ENCODE results near the gene SCAMP5.

Gene SCAMP5

GRCh38 chr15:75037685-75038084, 42.3 kb downstream of the SCAMP5 start:
- TF ChIP-seq GATA2 (IDR thresholded peaks at IDR 0.05; ENCODE audit: low read depth, low read length) (no peak), GATA3 (IDR thresholded peaks at IDR 0.05; ENCODE audit: low read depth, low read length) (no peak)

GRCh38 chr15:75038231-75038630, 42.9 kb downstream of the SCAMP5 start:
- TF ChIP-seq GATA2 (IDR thresholded peaks at IDR 0.05; ENCODE audit: low read depth, low read length) (no peak), GATA3 (IDR thresholded peaks at IDR 0.05; ENCODE audit: low read depth, low read length) (no peak)

GRCh38 chr15:75042730-75043508, 47.6 kb downstream of the SCAMP5 start:
- TF ChIP-seq GATA3 (IDR thresholded peaks at IDR 0.05; ENCODE audit: low read depth, low read length) (no peak), GATA2 (IDR thresholded peaks at IDR 0.05; ENCODE audit: low read depth, low read length) (no peak)

GRCh38 chr15:75043509-75044257, 48.3 kb downstream of the SCAMP5 start:
- TF ChIP-seq GATA2 (IDR thresholded peaks at IDR 0.05; ENCODE audit: low read depth, low read length) = no peak
- TF ChIP-seq GATA3 (IDR thresholded peaks at IDR 0.05; ENCODE audit: low read depth, low read length) = no peak

- TF ChIP-seq GATA2 (IDR thresholded peaks at IDR 0.05; ENCODE audit: low read depth, low read length) = no peak
- no peak for TF ChIP-seq GATA3 (IDR thresholded peaks at IDR 0.05; ENCODE audit: low read depth, low read length)
Measured at GRCh38 chr15:75044258-75044878, 49.0 kb downstream of the SCAMP5 start.

- TF ChIP-seq GATA3 (IDR thresholded peaks at IDR 0.05; ENCODE audit: low read depth, low read length) (no peak), GATA2 (IDR thresholded peaks at IDR 0.05; ENCODE audit: low read depth, low read length) (no peak)
Measured at GRCh38 chr15:75045332-75046015, 50.1 kb downstream of the SCAMP5 start.

- TF ChIP-seq GATA2 (IDR thresholded peaks at IDR 0.05; ENCODE audit: low read depth, low read length) = no peak
- no peak for TF ChIP-seq GATA3 (IDR thresholded peaks at IDR 0.05; ENCODE audit: low read depth, low read length)
Measured at GRCh38 chr15:75048394-75048793, 53.0 kb downstream of the SCAMP5 start.

- TF ChIP-seq GATA2 (IDR thresholded peaks at IDR 0.05; ENCODE audit: low read depth, low read length) = no peak
- TF ChIP-seq GATA3 (IDR thresholded peaks at IDR 0.05; ENCODE audit: low read depth, low read length) = no peak
Measured at GRCh38 chr15:75049392-75049791, 54.0 kb downstream of the SCAMP5 start.

GRCh38 chr15:75050283-75050682, 54.9 kb downstream of the SCAMP5 start:
- TF ChIP-seq GATA3 (IDR thresholded peaks at IDR 0.05; ENCODE audit: low read depth, low read length) (no peak), GATA2 (IDR thresholded peaks at IDR 0.05; ENCODE audit: low read depth, low read length) (no peak)

- TF ChIP-seq GATA2 (IDR thresholded peaks at IDR 0.05; ENCODE audit: low read depth, low read length) (no peak), GATA3 (IDR thresholded peaks at IDR 0.05; ENCODE audit: low read depth, low read length) (no peak)
Measured at GRCh38 chr15:75051191-75051608, 55.8 kb downstream of the SCAMP5 start.

- TF ChIP-seq GATA2 (IDR thresholded peaks at IDR 0.05; ENCODE audit: low read depth, low read length) (no peak), GATA3 (IDR thresholded peaks at IDR 0.05; ENCODE audit: low read depth, low read length) (no peak)
Measured at GRCh38 chr15:75051711-75052110, 56.3 kb downstream of the SCAMP5 start.

GRCh38 chr15:75052972-75053747, 57.8 kb downstream of the SCAMP5 start:
- TF ChIP-seq GATA2 (IDR thresholded peaks at IDR 0.05; ENCODE audit: low read depth, low read length) (no peak), GATA3 (IDR thresholded peaks at IDR 0.05; ENCODE audit: low read depth, low read length) (no peak)

GRCh38 chr15:75053748-75054125, 58.4 kb downstream of the SCAMP5 start:
- no peak for TF ChIP-seq GATA3 (IDR thresholded peaks at IDR 0.05; ENCODE audit: low read depth, low read length)
- TF ChIP-seq GATA2 (IDR thresholded peaks at IDR 0.05; ENCODE audit: low read depth, low read length) = no peak
